ENCODE data around the gene IFFO2.

The IFFO2 gene

GRCh38 chr1:18945401-18945849 is 11.1 kb downstream of the IFFO2 start:
- Mint-ChIP-seq H3K4me1 (peaks cover 85% of the 10 kb centered on the region), H3K36me3 (ENCODE audit: insufficient read depth) (peaks cover 41% of the 10 kb centered on the region), H3K27ac (ENCODE audit: low read depth) (peak overlapping the region; percentile 67), H3K4me3 (peak overlapping the region; percentile 46), H3K9me3 (no peaks in the 10 kb centered on the region), H3K27me3 (no peaks in the 10 kb centered on the region)
- DNase-seq (ENCODE audit: low spot score in 2 of 2) (no peak), ATAC-seq (replicated peaks; ENCODE audit: extremely low read depth, poor library complexity, severe bottlenecking) (no peak)

- H3K27me3 Mint-ChIP-seq, result no peaks in the 10 kb centered on the region
- H3K27ac Mint-ChIP-seq (ENCODE audit: low read depth), result peak overlapping the region; percentile 67
- no peak for ATAC-seq (replicated peaks; ENCODE audit: extremely low read depth, poor library complexity, severe bottlenecking)
These were observed 11.7 kb downstream of the IFFO2 start for GRCh38 chr1:18944810-18945209.

GRCh38 chr1:18943914-18944572 is 12.4 kb downstream of the IFFO2 start:
- Mint-ChIP-seq H3K36me3 (ENCODE audit: insufficient read depth) (peaks cover 32% of the 10 kb centered on the region), H3K9me3 (no peaks in the 10 kb centered on the region), H3K4me3 (peak overlapping the region; percentile 24), H3K27me3 (no peaks in the 10 kb centered on the region), H3K4me1 (peaks cover 82% of the 10 kb centered on the region), H3K27ac (ENCODE audit: low read depth) (peak overlapping the region; percentile 67)
- ATAC-seq (replicated peaks; ENCODE audit: extremely low read depth, poor library complexity, severe bottlenecking), result no peak
- no peak for DNase-seq (ENCODE audit: low spot score in 2 of 2)

More at GRCh38 chr1:18944810-18945209, 11.7 kb downstream of the IFFO2 start:
- no peak for DNase-seq (ENCODE audit: low spot score in 2 of 2)
- Mint-ChIP-seq H3K4me1 (peaks cover 85% of the 10 kb centered on the region), H3K9me3 (no peaks in the 10 kb centered on the region), H3K36me3 (ENCODE audit: insufficient read depth) (peaks cover 36% of the 10 kb centered on the region), H3K4me3 (peak overlapping the region; percentile 24)

- H3K36me3 Mint-ChIP-seq (ENCODE audit: insufficient read depth), result peaks cover 24% of the 10 kb centered on the region
These were observed 13.3 kb downstream of the IFFO2 start for GRCh38 chr1:18943162-18943561.

GRCh38 chr1:18942340-18942739 is 14.1 kb downstream of the IFFO2 start:
- Mint-ChIP-seq H3K27me3 (no peaks in the 10 kb centered on the region), H3K36me3 (ENCODE audit: insufficient read depth) (peaks cover 22% of the 10 kb centered on the region), H3K4me3 (no peak overlapping the region), H3K4me1 (peaks cover 71% of the 10 kb centered on the region), H3K9me3 (no peaks in the 10 kb centered on the region), H3K27ac (ENCODE audit: low read depth) (no peak overlapping the region)
- ATAC-seq (replicated peaks; ENCODE audit: extremely low read depth, poor library complexity, severe bottlenecking) (no peak), DNase-seq (ENCODE audit: low spot score in 2 of 2) (no peak)

More at GRCh38 chr1:18943162-18943561, 13.3 kb downstream of the IFFO2 start:
- Mint-ChIP-seq H3K27ac (ENCODE audit: low read depth) (peak overlapping the region; percentile 67), H3K9me3 (no peaks in the 10 kb centered on the region), H3K4me1 (peaks cover 76% of the 10 kb centered on the region), H3K27me3 (no peaks in the 10 kb centered on the region), H3K4me3 (peak overlapping the region; percentile 20)
- ATAC-seq (replicated peaks; ENCODE audit: extremely low read depth, poor library complexity, severe bottlenecking), result no peak
- DNase-seq (ENCODE audit: low spot score in 2 of 2), result no peak

- no peak for ATAC-seq (replicated peaks; ENCODE audit: extremely low read depth, poor library complexity, severe bottlenecking)
- H3K27me3 Mint-ChIP-seq, result no peaks in the 10 kb centered on the region
- peaks cover 69% of the 10 kb centered on the region for H3K4me1 Mint-ChIP-seq
- no peaks in the 10 kb centered on the region for H3K9me3 Mint-ChIP-seq
- no peak for DNase-seq (ENCODE audit: low spot score in 2 of 2)
- H3K36me3 Mint-ChIP-seq (ENCODE audit: insufficient read depth), result peaks cover 21% of the 10 kb centered on the region
- H3K4me3 Mint-ChIP-seq, result no peak overlapping the region
- peak overlapping the region; percentile 71 for H3K27ac Mint-ChIP-seq (ENCODE audit: low read depth)
These were observed 15.0 kb downstream of the IFFO2 start for GRCh38 chr1:18941221-18942141.

GRCh38 chr1:18940303-18941020 is 16.0 kb downstream of the IFFO2 start:
- H3K36me3 Mint-ChIP-seq (ENCODE audit: insufficient read depth), result peaks cover 23% of the 10 kb centered on the region
- H3K9me3 Mint-ChIP-seq, result no peaks in the 10 kb centered on the region
- peak overlapping the region; percentile 71 for H3K27ac Mint-ChIP-seq (ENCODE audit: low read depth)
- no peak for ATAC-seq (replicated peaks; ENCODE audit: extremely low read depth, poor library complexity, severe bottlenecking)
- H3K4me3 Mint-ChIP-seq, result peak overlapping the region; percentile 2
- peaks cover 73% of the 10 kb centered on the region for H3K4me1 Mint-ChIP-seq
- no peak for DNase-seq (ENCODE audit: low spot score in 2 of 2)
- H3K27me3 Mint-ChIP-seq, result no peaks in the 10 kb centered on the region

- Mint-ChIP-seq H3K36me3 (ENCODE audit: insufficient read depth) (peaks cover 21% of the 10 kb centered on the region), H3K4me1 (peaks cover 73% of the 10 kb centered on the region), H3K9me3 (no peaks in the 10 kb centered on the region), H3K4me3 (peak overlapping the region; percentile 2), H3K27ac (ENCODE audit: low read depth) (peak overlapping the region; percentile 66), H3K27me3 (no peaks in the 10 kb centered on the region)
- no peak for DNase-seq (ENCODE audit: low spot score in 2 of 2)
- ATAC-seq (replicated peaks; ENCODE audit: extremely low read depth, poor library complexity, severe bottlenecking), result no peak
These were observed 16.8 kb downstream of the IFFO2 start for GRCh38 chr1:18939398-18940302.

- no peaks in the 10 kb centered on the region for H3K27me3 Mint-ChIP-seq
- no peak for DNase-seq (ENCODE audit: low spot score in 2 of 2)
- H3K27ac Mint-ChIP-seq (ENCODE audit: low read depth), result peak overlapping the region; percentile 66
- no peak overlapping the region for H3K4me3 Mint-ChIP-seq
- H3K9me3 Mint-ChIP-seq, result no peaks in the 10 kb centered on the region
- peaks cover 68% of the 10 kb centered on the region for H3K4me1 Mint-ChIP-seq
- peaks cover 19% of the 10 kb centered on the region for H3K36me3 Mint-ChIP-seq (ENCODE audit: insufficient read depth)
- ATAC-seq (replicated peaks; ENCODE audit: extremely low read depth, poor library complexity, severe bottlenecking), result no peak
These were observed 17.8 kb downstream of the IFFO2 start for GRCh38 chr1:18938707-18939070.

GRCh38 chr1:18938008-18938706 is 18.3 kb downstream of the IFFO2 start:
- Mint-ChIP-seq H3K9me3 (no peaks in the 10 kb centered on the region), H3K27me3 (no peaks in the 10 kb centered on the region), H3K36me3 (ENCODE audit: insufficient read depth) (peaks cover 17% of the 10 kb centered on the region), H3K4me1 (peaks cover 63% of the 10 kb centered on the region), H3K4me3 (no peak overlapping the region), H3K27ac (ENCODE audit: low read depth) (peak overlapping the region; percentile 66)
- DNase-seq (ENCODE audit: low spot score in 2 of 2) (no peak), ATAC-seq (replicated peaks; ENCODE audit: extremely low read depth, poor library complexity, severe bottlenecking) (no peak)

- DNase-seq (ENCODE audit: low spot score in 2 of 2) (no peak), ATAC-seq (replicated peaks; ENCODE audit: extremely low read depth, poor library complexity, severe bottlenecking) (no peak)
- Mint-ChIP-seq H3K27ac (ENCODE audit: low read depth) (no peak overlapping the region), H3K4me1 (peaks cover 68% of the 10 kb centered on the region), H3K36me3 (ENCODE audit: insufficient read depth) (peaks cover 18% of the 10 kb centered on the region), H3K27me3 (no peaks in the 10 kb centered on the region), H3K9me3 (no peaks in the 10 kb centered on the region), H3K4me3 (no peak overlapping the region)
These were observed 18.9 kb downstream of the IFFO2 start for GRCh38 chr1:18937539-18937938.
